Fibroblast of gingiva (primary cell): ENCODE measurements around the gene PLA2G4E.
A peak's percentile ranks its signal among the peaks of the same experiment; 100 is the strongest.

Source experiments
- DNase-seq: peaks from one replicate; pipeline ENCODE4 v3.0.0-alpha.2; 2011; ENCODE audit warnings: low read depth

PLA2G4E gene

GRCh38 chr15:41992151-41992802, 28.6 kb downstream of the PLA2G4E start:
- DNase-seq = no peak

GRCh38 chr15:41990691-41991090, 30.2 kb downstream of the PLA2G4E start:
- DNase-seq = no peak

- no peak for DNase-seq
Measured at GRCh38 chr15:41990243-41990605, 30.6 kb downstream of the PLA2G4E start.

- peak; percentile 52 for DNase-seq
Measured at GRCh38 chr15:41989573-41990242, 31.1 kb downstream of the PLA2G4E start.

- DNase-seq = no peak
Measured at GRCh38 chr15:41988896-41989572, 31.8 kb downstream of the PLA2G4E start.

GRCh38 chr15:41987925-41988275, 32.9 kb downstream of the PLA2G4E start:
- no peak for DNase-seq

- DNase-seq = no peak
Measured at GRCh38 chr15:41987246-41987924, 33.5 kb downstream of the PLA2G4E start.

GRCh38 chr15:41985236-41986160, 35.3 kb downstream of the PLA2G4E start:
- no peak for DNase-seq

GRCh38 chr15:41984622-41985021, 36.2 kb downstream of the PLA2G4E start:
- no peak for DNase-seq

GRCh38 chr15:41983621-41984571, 36.9 kb downstream of the PLA2G4E start:
- DNase-seq = no peak

- DNase-seq = no peak
Measured at GRCh38 chr15:41983221-41983620, 37.6 kb downstream of the PLA2G4E start.

GRCh38 chr15:41982133-41982930, 38.5 kb downstream of the PLA2G4E start:
- no peak for DNase-seq

GRCh38 chr15:41981371-41982132, 39.3 kb downstream of the PLA2G4E start:
- no peak for DNase-seq

GRCh38 chr15:41980654-41981323, 40.1 kb downstream of the PLA2G4E start:
- DNase-seq = no peak

- DNase-seq = no peak
Measured at GRCh38 chr15:41979493-41980266, 41.2 kb downstream of the PLA2G4E start.

- no peak for DNase-seq
Measured at GRCh38 chr15:41978534-41978933, 42.3 kb downstream of the PLA2G4E start.

GRCh38 chr15:41977757-41978383, 43.0 kb downstream of the PLA2G4E start:
- no peak for DNase-seq
